HepG2 (cell line): ENCODE data around the gene ZNF800. TPM values are rescaled to one million over a fixed set of nuclear protein-coding genes. Genes with fewer than 3 reads are reported as not detected.

ENCODE experiments used
- BRF2 ChIP-seq: sonication (generic); formaldehyde crosslinking; IDR thresholded peaks from 2 replicates; pipeline ENCODE4 v1.8.1; 2022; ENCODE audit warnings: mild to moderate bottlenecking, missing genetic modification reagents
- CREBL2 ChIP-seq: sonication (generic); formaldehyde crosslinking; IDR thresholded peaks from 2 replicates; pipeline ENCODE4 v1.8.1; 2023; ENCODE audit warnings: missing genetic modification reagents, mild to moderate bottlenecking, borderline replicate concordance
- E2F5 ChIP-seq: sonication (generic); formaldehyde crosslinking; conservative IDR thresholded peaks from 2 replicates; pipeline ENCODE4 v1.4.0; 2020; ENCODE audit warnings: missing genetic modification reagents
- HMG20A ChIP-seq: IDR thresholded peaks from 2 replicates; pipeline ENCODE4 v1.6.1; 2016; ENCODE audit warnings: borderline replicate concordance
- HNRNPL ChIP-seq: fragments of 200-400 bp; formaldehyde crosslinking; IDR thresholded peaks from 2 replicates; pipeline ENCODE4 v1.6.1; 2017; ENCODE audit warnings: mild to moderate bottlenecking, low read depth, low read length
- JUN ChIP-seq: sonication (generic); formaldehyde crosslinking; IDR thresholded peaks from 2 replicates; pipeline ENCODE4 v1.4.0; 2020; ENCODE audit warnings: mild to moderate bottlenecking, missing genetic modification reagents
- KAT7 ChIP-seq: IDR thresholded peaks from 2 replicates; pipeline ENCODE4 v1.6.1; 2018; ENCODE audit warnings: borderline replicate concordance, missing compliant biosample characterization
- MED1 ChIP-seq: sonication (generic); formaldehyde crosslinking; IDR thresholded peaks from 2 replicates; pipeline ENCODE4 v1.4.0; 2020; ENCODE audit warnings: missing genetic modification reagents
- NFATC3 ChIP-seq: sonication (generic); formaldehyde crosslinking; IDR thresholded peaks from 2 replicates; pipeline ENCODE4 v1.5.1; 2020; ENCODE audit warnings: mild to moderate bottlenecking, missing genetic modification reagents
- NR2F1 ChIP-seq, 2 experiments: fragments of 450-650 bp in 1 of 2; formaldehyde crosslinking in 1 of 2; IDR thresholded peaks; 2 replicates each; pipeline versions ENCODE4 v1.5.0 to v1.6.1; 2016 to 2020; ENCODE audit warnings: mild to moderate bottlenecking in 1 of 2, missing compliant biosample characterization in 1 of 2, missing genetic modification reagents in 1 of 2, moderate library complexity in 1 of 2
- SAP130 ChIP-seq: IDR thresholded peaks from 2 replicates; pipeline ENCODE4 v1.6.1; 2016; ENCODE audit warnings: low read depth
- SRSF1 ChIP-seq: fragments of 200-400 bp; formaldehyde crosslinking; optimal IDR thresholded peaks from 2 replicates; pipeline ENCODE3; 2017; ENCODE audit warnings: mild to moderate bottlenecking, low read depth, low read length, moderate library complexity
- ZNF33A ChIP-seq: sonication (generic); formaldehyde crosslinking; IDR thresholded peaks from 2 replicates; pipeline ENCODE4 v1.5.1; 2020; ENCODE audit warnings: missing genetic modification reagents, mild to moderate bottlenecking, moderate library complexity, borderline replicate concordance
- ZNF646 ChIP-seq: sonication (generic); formaldehyde crosslinking; IDR thresholded peaks from 2 replicates; pipeline ENCODE4 v1.9.0; 2021; ENCODE audit warnings: mild to moderate bottlenecking, missing genetic modification reagents
- ZNF737 ChIP-seq: sonication (generic); formaldehyde crosslinking; IDR thresholded peaks from 2 replicates; pipeline ENCODE4 v1.5.0; 2020; ENCODE audit warnings: missing genetic modification reagents, mild to moderate bottlenecking, borderline replicate concordance
- polyA plus RNA-seq, 8 experiments: library from polyadenylated mRNA; depleted of rRNA in 3 of 8; stranded (reverse) in 7 of 8; unstranded in 1 of 8; fragments of >200 nt; fragmentation: Illumina TruSeq in 4 of 8; extraction: Trizol in 4 of 8; gene quantifications; 2 replicates each; pipeline versions ENCODE4 v1.2.1 to v1.2.3, GENCODE V29; 2011 to 2016; ENCODE audit warnings: low read depth in 4 of 8, missing spikeins in 1 of 8, mixed read lengths in 1 of 8; ENCODE audit not compliant: insufficient read depth in 1 of 8
- total RNA-seq, 5 experiments: library from RNA; depleted of rRNA; stranded (reverse); fragments of >200 nt; fragmentation: Illumina TruSeq; extraction: Trizol; gene quantifications; 2 replicates each; pipeline ENCODE4 v1.2.3, GENCODE V29; 2016; ENCODE audit warnings: low read depth in 1 of 5
- TF ChIP-seq, protein P1 (sequence below): sonication (generic); formaldehyde crosslinking; IDR thresholded peaks from 2 replicates; pipeline ENCODE4 v1.5.1; 2020; ENCODE audit warnings: mild to moderate bottlenecking, missing genetic modification reagents, borderline replicate concordance
- TF ChIP-seq, protein P2 (sequence below): sonication (generic); formaldehyde crosslinking; IDR thresholded peaks from 2 replicates; pipeline ENCODE4 v1.8.1; 2023; ENCODE audit warnings: mild to moderate bottlenecking, moderate library complexity, missing genetic modification reagents

Gene ZNF800
- total and polyA plus RNA-seq, 2 of the 13 experiments (the other 11 are each of a cell fraction or from before 2014, with no cell fraction given): 7.1 to 12.7 TPM

GRCh38 chr7:127392566-127393367 lies at the start of gene ZNF800 (continued):
- TF ChIP-seq JUN (CRISPR knock-in tag) (no peak), MED1 (CRISPR knock-in tag) (peak; percentile 44; the same call in 1 of the 2 replicates), NFATC3 (CRISPR knock-in tag) (no peak), HNRNPL (no peak), HMG20A (CRISPR knock-in tag) (no peak), BRF2 (CRISPR knock-in tag) (no peak), SRSF1 (no peak), ZNF646 (CRISPR knock-in tag) (no peak), ZNF737 (CRISPR knock-in tag) (no peak), KAT7 (no peak), NR2F1 (CRISPR knock-in tag; IDR thresholded peaks at IDR 0.05) (no peak), SAP130 (CRISPR knock-in tag) (peak; percentile 70; the same call in 1 of the 2 replicates), CREBL2 (CRISPR knock-in tag) (peak; percentile 49; the same call in 1 of the 2 replicates), E2F5 (CRISPR knock-in tag) (no peak), ZNF33A (CRISPR knock-in tag) (peak; percentile 71; the same call in 1 of the 2 replicates)
- TF ChIP-seq, protein P1, sequence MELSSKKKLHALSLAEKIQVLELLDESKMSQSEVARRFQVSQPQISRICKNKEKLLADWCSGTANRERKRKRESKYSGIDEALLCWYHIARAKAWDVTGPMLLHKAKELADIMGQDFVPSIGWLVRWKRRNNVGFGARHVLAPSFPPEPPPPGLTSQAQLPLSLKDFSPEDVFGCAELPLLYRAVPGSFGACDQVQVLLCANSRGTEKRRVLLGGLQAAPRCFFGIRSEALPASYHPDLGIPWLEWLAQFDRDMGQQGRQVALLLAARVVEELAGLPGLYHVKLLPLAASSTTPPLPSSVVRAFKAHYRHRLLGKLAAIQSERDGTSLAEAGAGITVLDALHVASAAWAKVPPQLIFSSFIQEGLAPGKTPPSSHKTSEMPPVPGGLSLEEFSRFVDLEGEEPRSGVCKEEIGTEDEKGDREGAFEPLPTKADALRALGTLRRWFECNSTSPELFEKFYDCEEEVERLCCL (CRISPR knock-in tag): no peak
- TF ChIP-seq, protein P2, sequence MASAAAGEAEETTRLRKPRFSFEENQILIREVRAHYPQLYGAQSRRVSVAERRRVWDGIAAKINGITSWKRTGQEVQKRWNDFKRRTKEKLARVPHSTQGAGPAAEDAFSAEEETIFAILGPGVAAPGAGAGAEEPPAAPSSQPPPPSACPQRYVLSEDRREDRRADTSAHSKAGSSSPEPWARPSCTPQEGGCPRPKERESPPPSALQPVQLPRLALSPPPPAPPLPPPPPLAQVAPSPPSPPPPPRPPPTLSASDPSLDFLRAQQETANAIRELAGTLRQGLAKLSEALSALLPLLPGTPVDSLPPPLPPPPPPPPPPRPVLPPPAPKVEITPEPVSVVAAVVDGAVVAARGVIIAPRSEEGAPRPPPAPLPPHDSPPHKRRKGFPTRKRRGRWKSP (CRISPR knock-in tag): peak; percentile 69; the same call in 1 of the 2 replicates
